GM19025 (cell line): Measurements from ENCODE around the gene GADL1.

Source experiments
- ATAC-seq: cut with Tn5 transposase; IDR thresholded peaks from one replicate; pipeline ENCODE4 v1.9.1; 2021; ENCODE audit warnings: mild to moderate bottlenecking, low read depth, moderate library complexity; ENCODE audit not compliant: unreplicated experiment

Gene GADL1

DNA sequence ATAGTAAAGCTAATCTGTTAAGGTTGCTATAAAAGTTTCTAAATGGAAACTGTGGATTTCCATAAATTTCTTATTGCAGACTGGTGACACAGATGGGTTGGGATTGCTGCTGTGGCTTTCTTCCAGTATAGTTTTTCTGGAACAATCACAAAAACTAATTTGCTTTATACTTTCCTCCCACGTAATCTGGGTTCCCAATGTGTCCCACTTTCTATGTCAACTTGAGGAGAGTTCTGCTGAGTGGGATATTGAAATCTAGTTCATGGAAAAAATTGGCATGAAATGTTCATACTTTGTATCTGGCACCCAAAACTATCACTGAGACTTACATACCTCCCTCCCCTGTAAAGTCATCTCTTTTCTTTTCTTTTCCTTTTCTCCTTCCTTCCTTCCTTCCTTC lies 161.3 kb downstream of the GADL1 start:
- ATAC-seq, result no peak

DNA sequence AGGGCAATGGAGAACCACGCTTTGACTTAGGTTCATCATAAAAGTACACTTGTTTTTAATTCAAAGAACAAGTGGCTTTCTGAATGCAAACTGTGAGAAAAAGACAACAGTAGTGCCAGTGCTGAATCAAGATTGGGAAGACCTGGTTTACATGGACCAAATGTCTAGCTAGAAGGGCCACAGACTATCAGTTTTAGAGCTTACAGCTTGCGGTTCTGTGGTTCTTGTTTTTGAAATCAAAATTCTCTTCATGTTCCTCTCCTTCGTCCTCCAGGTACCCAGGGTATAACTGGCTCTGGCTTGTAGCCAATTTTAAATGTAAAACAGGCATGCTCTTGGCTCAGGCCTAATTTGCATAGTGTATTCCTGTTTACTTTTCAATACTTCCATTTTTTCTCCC lies 163.5 kb downstream of the GADL1 start:
- no peak for ATAC-seq

DNA sequence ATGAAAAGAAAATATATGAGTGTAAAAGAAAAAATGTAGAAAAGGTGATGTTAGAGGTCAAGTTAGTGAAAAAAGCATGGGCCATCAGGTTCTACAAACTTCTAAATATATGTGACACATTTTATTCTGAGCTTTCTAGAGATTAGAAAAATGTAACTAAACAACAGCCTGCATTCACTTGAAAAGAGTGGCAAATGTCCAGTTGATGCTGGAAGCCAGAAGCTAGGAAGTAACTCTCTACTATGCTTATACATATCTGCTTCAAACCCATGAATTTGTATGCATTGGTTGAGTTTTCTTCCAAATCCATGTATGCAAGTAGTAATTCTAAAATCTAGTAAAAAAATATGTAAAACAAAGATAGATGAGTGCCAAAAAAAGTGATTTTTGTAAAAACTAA lies 164.5 kb downstream of the GADL1 start:
- ATAC-seq, result no peak

DNA sequence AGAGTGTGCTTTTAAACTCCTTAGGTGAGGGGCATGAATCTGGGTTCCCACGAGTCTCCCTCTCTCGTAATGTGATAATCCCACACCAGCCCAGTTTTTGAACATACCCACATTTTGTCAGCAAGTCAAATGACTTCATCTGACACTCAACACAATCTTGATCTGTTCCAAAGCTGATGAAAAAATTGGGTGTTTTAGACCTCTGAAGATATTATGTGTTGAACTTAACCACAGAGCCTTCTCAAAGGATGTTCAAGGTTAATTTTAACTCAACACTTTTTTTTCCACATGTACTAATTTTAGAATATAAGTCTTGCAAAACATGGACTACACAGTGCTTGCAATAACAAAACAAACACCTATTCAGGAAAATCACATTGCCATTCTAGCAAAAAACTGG lies 164.9 kb downstream of the GADL1 start:
- no peak for ATAC-seq

DNA sequence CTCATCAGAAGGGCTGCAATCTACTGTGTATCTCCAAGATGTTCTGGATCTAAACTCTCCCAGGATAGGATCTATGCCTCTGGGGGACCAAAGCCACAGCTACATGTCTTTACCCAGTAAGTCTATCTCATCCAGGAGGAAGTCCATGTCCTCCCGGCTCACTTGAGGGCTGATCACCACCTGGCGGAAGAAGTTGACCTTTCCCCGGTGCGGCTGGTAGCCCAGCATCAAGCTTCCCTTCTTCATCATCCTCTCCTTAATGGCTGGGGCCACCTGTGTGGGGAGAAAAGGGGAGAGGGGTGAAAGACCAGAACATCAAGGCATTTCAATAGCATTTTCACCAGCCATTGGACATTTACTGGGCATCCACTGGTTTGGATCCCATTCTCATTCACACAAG lies 166.3 kb downstream of the GADL1 start:
- no peak for ATAC-seq

DNA sequence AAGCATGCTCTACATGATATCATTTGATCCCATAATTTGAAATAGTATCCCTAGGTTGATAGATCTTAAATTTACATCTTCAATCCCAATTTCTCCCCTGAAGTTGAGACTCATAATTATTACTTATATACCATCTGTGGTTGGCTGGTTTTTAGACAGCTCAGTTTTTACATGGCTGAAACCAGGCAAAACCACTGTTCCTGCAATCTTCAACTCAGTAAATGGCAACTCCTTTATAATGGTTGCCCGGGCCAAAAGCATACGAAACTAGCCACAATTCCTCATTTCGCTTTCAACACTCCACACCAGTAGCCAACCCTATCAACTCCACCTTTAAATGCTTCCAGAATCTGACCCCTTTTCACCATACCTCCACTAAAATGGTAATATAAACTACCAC lies 169.6 kb downstream of the GADL1 start:
- no peak for ATAC-seq

DNA sequence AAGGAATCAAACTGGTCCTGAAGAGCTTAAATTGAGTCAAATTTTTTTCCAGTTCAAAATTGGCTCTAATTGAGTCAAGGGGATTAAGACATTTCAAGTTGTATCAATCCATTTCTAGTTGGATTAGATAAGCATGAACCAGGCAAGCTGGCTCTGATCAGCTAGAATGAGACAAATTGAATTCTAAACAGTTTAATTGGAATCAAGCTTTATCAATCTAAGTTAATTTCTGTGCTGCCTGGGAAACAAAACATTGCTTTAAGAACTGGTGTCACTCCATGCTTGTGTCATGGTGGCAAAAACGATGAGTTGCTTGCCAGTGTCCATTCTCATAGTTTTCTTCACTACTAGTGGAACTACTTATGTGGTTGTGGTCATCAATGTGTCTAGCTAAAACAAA lies 171.2 kb downstream of the GADL1 start:
- ATAC-seq, result no peak

DNA sequence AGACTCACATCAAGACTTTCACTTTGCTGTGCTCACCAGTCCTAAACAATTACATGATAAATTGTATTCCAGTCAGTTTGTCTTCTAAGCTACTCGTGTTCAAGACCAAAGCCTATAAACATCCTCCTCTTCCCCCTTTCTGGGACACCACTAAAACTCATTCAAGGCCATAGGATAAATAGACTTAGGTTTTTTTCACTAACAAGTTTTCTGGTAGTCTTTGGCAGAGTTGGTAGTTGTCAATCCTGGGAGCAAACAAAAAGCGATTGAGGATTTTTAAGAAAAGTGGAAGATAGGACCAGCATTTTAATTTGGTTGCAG lies 173.2 kb downstream of the GADL1 start:
- no peak for ATAC-seq

DNA sequence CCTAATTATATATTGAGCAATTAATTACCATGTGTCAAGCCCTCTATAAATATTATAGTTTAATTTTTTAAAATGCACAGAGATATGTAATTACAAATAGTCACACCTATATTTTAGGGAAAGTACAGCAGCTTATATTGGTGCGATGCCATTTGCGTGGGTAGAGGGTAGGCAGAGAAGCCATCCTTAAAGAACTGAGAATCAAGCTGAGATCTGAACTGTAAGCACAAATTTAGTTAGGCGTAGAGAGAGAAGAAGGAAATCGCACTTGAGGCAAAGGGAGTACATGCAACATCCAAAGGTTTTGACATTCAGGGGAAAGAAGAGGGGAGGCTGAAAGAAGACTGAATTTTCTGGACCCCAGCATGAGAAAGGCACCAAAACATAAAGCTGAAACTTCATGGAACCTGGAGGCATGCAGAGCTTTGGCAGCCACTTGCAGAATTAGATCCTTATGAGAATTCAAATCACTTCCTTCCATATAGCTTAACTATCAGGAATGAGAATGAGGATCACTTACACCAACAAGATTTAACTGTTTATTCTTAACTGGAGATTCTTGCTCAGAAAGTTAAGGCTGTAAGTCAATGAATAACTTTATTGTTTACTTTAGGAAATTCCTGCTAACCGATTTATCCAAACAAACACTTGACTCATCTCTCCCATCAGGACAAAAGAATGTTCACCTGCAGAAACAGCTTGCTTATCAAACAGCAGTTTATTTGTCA lies 173.7 kb downstream of the GADL1 start:
- ATAC-seq, result no peak

DNA sequence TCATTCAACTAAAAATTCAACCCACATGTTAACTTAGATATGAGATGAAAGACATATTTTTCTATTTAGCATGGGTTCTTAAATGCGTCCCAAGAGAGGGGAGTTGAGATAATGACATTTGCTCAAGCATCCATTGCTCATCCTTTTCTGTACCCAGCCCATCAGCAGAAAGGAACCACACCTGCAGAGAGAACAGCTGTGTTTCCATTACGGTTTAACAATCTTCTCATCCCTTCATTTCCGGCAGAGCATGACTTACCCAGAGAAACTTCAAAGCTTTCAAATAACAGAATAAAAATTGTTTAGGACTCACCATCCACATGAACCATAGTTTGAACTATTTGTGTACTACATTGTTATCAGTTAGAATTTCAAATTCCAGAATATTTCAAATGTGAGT lies 174.9 kb downstream of the GADL1 start:
- ATAC-seq, result no peak

DNA sequence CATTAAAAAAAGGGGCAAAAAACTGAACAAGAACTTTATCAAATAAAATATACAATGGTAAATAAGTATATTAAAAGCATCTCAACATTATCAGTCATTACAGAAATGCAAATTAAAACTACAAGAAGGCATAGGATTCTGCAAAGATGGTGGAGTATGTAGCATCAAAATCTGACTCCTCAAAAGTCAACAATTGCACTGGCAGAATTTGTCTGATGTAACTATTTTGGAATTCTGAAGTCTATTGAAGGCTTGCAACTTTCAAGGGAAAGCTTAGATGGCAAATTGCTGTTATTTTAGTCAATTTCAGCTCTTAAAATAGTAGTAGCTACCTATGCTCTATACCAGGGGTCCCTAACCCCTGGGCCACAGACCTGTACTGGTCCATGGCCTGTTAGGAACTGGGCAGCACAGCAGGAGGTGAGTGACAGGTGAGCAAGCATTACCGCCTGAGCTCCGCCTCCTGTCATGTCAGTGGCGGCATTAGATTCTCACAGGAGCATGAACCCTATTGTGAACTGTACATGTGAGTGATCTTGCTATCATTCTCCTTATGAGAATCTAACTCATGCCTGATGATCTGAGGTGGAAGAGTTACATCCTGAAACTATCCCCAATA lies 180.5 kb downstream of the GADL1 start:
- ATAC-seq, result no peak

DNA sequence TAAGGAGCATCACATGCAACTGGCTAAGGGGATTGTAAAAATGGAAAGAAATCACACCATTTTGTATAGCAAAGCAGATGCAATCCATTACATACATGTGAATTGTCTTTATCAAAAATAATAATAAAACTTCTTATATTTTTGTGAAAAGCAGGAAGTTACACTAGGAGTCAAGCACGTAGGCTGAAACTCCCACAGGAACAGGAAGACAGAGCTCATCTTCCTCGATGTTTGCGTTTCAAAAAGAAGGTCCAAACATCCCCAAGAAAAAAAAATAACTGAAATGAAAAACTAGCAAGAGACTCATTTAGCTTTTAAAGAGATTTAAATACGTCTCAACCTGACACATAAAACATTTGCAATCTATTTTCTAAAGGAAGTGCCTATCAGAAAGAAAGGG lies 181.5 kb downstream of the GADL1 start:
- no peak for ATAC-seq

DNA sequence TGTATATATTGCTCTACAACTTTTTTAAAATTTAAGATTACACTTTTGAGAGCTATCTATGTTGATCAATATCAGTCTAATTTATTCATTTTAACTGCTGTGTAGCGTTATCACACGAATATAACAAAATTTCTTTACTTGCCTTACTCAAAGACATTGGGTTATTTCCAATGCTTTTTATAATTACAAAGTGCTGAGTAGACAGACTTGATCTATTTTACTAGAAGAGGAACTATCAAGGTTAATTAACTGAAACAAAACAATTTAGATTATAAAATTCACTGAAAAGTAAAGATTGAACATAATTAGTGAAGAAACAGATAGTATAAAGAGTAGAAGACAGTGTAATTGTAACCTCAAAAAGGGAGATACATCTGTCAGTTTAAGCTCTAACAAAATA lies 182.6 kb downstream of the GADL1 start:
- no peak for ATAC-seq

DNA sequence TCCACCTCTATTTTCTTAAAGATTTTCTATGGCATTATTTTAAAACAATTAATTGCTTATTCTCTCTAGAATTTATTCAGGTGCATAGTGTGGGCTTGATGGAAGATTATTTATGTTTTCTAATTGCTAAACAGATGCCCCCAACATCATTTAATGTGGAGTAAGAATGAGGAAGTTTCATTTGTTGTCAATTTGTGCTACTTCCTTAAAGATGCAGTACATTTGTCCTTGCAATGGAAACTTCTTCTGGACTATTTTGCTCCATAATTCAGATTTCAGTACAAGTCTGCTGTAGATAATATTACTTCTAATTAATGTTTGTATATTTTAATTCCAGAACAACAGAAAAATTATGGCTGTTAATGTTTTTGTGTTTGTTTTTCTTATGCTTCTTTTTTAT lies 183.3 kb downstream of the GADL1 start:
- ATAC-seq, result no peak

DNA sequence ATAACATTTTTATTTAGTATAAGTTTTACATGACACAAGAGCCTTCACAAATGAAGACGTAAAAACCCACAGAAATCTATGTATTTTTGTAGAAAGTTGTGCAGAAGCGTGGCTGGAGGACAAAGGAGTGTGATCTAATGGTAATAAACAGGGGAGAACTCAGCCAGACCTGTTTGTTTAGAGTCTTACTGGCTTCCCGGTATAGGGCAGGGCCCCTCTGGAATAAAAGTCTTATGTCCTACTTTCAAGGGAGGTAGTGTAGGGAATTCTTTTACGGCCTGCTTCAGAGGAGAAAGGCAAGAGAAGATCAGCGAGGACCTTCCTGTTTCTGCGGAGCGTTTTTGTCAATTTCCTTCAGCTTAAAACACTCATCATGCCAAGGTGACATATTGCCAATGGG lies 184.4 kb downstream of the GADL1 start:
- ATAC-seq, result no peak

DNA sequence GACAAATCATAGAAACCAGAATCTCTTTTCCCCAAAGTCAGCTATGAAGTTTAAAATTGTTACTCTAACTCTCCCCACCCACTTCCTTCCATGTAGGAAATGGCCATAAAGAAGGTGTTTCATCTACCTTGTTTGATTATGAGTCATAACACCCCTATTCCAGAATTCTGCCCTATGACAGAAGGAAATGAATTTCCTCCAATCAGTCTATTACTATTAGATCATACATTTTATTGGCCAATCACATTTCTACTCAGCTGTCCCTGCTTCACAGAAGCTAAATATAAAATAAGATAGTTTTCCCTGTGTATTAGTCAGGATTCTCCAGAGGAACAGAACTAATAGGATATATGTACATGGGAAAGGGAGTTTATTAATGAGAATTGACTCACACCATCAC lies 186.0 kb downstream of the GADL1 start:
- ATAC-seq, result no peak

DNA sequence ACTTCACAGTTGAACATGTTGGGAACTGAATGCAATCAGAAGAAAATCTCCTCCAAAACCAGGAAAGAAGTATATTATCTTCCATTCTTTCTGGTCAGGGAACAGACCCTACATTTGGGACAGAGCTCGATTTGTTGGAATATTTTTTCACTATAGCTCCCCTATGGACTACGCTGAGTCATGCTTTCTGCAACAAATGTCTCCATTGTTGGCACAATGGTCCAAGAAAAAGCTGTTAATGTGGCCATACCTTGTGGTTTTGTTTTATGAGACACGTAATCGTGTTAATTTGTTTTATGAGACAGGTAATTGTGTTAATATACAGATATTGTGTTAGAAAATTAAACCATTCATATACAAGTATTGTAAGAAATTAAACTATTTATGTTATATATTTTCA lies 186.6 kb downstream of the GADL1 start:
- ATAC-seq, result no peak

DNA sequence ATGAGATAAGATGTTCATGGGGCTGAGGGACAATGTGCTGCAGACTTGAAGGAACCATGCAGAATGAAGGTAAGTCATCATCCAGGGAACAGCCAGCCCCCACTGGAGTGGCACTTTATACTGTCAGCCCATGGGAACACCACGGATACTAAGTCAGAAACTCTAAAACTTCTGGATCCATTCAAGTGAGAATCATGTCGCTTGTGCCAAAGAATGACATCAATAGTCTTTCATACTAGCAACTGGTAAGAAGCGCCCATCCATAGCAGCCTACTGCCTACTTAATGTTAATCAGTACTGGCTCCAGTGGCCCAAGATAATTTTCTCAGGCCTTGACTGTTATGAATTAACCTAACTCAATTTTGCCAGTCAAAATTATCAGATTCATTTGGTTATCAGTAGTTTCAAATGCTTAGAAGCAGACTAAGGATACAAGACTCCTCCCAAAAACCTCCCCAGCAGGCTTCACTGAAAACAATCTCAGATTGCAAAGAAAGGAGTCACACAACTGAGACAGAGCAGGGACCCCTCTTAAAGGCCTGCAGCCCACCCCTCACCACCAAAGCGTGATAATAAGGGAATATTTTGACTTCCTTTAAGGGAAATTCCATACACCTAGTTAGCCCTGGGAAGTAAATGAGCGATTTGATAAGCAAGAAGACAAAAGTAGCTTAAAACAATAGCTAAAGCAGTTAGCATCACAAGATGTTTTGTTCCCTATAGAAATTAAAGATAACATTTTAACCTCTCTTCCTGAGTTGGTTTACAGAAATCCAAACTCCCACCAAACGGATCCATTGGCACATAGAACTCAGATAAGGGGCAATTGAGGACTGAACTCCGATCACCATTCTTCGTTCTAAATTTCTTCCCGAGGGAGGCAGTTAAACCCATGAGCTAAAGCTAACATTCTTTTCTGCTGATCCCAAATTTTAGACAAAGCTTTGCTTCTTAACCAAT lies 189.2 kb downstream of the GADL1 start:
- no peak for ATAC-seq

DNA sequence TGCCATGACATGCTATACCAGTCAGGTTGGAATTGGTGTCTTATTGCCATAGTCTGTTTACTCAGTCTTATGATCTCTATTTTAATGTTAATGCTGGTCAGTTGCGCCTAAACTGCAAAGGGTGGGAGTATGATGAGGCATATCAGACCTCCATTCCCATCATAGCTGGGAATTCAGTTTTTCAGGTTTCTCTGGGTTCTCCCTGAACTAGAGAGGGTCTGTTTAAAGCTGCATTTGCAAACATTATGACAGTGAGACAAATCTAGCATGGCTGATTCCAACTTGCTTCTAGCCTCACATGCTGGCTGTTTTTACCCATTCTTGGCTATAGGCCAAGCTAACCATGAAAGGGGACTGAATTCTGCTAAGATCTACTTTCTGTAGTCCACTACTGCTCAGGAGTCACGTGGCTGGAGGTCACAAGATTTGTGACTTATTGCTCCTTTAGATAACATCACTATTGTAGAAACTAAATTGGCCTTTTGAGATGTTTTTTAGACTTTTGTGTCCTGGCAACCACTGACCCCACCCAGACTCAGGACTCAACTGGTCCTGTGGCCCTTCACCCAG lies 191.5 kb downstream of the GADL1 start:
- ATAC-seq, result no peak

DNA sequence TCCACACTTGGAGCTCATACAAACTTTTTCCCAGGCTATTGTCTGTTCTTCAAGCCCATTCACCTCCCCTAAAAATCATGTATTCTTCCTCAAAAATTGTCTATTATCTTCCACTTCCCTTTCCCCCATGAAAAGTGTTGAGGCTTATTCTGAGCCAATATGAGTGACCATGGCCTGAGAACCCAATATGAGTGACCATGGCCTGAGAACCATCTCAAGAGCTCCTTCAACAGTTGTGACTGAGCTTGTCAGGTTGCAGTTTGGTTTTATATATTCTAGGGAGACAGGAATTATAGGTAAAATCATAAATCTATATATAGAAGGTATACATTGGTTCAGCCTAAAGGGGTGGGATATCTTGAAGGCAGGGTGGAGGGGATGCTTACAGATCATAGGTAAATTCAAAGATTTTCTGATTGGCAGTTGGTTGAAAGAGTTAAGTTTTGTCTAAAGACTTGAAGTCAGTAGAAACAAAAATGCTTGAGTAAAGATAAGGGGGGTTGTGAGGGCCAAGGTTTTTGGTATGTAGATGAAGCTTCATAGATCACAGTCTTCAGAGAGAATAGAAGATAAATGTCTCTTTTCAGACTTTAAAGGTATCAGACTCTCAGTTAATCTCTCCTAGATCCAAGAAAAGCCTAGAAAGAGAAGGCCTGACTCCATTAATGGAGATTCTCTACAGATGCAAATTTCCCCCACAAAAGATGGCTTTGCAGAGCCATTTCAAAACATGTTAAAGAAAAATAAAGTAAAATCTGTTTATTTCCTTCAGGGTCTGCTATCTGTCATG lies 192.2 kb downstream of the GADL1 start:
- ATAC-seq, result no peak
